GM18873 (cell line): Measurements from ENCODE around the gene COL8A1.

Experiments used
- ATAC-seq: cut with Tn5 transposase; IDR thresholded peaks from one replicate; pipeline ENCODE4 v1.9.1; 2021; ENCODE audit warnings: mild to moderate bottlenecking, moderate library complexity, moderate number of reproducible peaks; ENCODE audit not compliant: unreplicated experiment, low FRiP score

COL8A1 gene

DNA sequence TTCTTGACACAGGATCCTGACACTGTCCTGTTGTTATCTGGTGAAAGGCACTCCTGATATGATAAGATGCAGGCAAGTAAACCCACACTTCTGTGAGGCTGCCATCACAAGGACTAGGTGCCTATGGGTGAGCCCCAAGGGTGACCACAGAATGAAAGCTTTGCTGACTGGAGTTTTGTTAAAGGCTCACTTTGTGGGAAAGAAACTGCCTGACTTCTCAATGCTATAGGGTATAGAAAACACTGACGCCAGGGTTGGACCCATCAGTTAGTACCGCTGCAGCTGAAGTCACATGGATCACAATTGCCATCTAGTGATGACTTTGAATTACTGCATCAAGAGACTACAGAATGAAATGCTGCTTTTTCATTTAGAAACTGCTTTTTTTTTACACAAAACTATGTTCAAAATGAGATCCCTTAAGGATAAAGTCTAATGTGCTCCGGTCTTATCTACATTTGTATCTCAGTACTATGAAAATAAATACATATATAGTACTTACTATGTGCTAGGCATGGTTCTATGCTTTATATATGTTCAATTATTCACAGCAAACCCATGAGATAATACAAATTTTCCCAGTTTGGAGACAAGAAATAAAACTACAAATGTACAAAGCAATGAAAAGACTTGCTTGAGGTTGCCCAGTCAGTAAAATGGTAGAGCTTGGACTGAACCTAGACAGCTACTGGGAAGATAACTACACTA is 115.0 kb downstream of the COL8A1 start:
- ATAC-seq: peak; percentile 73

DNA sequence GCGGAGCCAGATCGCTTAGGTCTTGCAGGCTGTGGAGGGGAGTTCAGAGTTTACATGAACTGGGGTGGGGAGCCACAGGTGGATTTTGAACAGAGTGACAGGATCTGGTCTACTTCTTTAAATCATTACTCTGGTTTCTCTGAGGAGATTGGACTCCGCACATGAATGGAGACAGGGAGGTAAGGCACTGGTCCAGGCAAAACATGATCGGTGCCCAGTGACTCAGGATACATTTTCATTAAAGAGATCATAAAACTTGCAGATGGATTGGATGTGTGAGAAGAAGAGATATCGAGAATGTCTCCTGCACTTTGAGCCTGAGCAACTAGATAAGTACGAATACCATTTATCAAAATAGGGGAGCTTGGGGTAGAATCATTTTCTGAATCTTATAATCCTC is 117.4 kb downstream of the COL8A1 start:
- ATAC-seq: no peak

DNA sequence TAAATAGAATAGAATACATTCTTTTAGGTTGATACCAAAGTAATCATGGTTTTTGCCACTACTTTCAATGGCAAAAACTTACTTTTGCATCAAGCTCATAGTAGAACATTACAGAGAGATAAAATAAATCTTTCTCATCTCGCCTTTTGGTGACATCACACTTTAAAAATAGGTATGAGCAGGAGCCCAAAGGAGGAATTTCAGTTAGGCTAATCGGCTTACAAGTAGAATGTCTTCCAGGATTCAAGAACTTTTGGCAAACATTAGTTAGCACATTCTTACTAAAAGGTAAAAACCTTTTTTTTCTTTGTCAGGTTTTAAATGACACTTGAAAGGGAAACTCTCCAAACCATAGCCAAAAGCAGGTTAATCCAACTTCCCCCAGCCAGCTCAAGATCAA is 119.6 kb downstream of the COL8A1 start:
- ATAC-seq: no peak

DNA sequence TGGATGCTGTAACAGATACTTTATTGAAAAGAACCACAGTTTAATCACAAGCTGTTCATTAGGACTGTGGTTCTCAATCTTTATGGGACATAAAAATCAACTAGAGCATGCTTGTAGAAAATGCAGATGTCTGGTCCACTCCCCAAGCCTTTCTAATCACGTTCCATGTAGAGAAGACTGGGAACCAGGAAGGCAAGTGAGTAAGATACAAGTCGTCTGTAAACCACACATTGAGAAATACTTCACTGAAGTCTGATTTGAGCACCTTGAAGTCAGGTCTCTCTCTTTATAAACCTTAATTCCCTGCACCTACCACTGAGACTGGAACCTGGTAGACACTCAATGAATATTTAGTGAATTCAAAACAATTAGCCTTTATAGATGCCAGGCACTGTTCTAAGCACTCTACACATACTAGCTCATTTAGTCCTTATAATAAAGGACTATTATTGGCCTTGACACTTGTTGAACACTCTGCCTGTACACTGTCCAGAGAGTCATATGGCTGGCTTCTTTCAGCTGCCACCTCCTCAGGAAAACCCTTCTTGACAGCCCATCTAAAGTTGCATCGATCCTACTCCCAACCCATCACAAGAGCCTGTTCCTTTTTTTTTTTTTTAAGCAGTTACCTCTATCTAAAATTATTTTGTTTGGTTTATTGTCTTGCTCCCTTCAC is 120.2 kb downstream of the COL8A1 start:
- ATAC-seq: no peak

DNA sequence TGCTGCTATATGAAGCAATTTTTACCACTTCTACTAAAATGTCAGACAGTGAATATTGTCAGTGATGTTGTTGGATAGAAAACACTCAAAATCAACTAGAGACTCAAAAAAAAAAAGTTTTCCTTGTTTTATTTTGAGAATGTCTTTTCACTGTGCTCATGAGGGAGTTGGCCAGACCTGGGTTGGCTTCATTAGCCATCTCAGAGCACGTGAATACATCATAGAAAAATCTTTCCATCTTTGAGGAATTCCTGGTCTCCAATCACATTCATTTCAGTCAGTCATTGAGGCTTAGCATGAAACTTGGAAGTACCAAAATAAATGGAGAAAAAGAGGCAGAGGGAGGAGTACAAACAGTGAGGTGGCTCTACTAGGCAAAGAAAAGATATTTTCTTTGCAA is 121.6 kb downstream of the COL8A1 start:
- ATAC-seq: no peak

DNA sequence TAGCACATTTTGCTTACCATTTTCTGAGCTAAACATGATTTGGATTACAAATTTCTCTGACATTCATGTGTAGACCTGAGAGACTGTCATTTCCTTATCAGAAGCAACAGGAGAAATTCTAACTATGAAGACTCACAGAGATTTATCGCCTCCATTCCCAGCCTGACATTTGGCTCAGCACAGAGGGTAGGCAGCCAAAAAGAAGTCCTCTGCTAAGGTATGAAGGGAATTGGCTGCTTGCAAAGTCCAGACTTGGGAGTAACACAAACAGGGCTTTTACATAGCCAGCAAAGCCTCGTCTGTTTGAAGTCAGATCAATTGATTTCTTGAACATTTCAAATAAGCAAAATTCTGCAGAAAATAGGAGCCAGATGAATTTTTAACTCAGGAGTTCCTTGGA is 122.2 kb downstream of the COL8A1 start:
- ATAC-seq: no peak

DNA sequence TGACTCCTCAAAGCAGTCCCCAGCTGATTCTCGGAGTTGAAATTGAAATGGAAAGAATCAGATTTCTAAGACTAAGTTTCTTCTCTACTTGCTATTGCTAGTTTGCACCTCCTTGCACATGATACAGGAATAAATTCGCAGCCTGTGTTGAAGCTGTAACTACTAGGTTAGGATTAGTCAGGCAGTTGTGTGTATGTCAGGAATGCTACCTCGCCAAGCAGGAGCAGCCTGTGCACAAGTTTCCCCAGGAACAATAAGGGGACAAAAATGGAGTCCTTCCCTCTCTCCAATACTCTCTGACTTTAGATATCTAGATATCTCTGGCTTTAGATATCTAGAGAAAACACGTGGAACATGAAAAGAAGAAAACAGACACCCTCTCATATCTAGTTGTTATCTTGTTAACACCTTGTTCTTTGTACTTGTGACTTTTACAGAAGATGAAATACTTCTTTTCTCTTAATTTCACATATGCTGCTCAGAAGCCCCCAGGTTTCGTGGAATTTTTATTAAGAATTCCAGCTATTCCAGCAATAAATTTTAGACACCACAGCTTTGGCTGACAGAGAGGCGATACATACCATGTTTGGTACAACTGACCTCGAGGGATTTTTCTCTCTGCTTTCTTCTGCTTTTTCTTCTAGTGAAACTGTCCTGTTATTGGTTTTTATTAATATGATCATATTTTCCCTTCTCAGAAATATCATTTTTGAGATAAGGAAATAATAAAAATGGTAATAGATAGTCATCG is 123.2 kb downstream of the COL8A1 start:
- no peak for ATAC-seq

DNA sequence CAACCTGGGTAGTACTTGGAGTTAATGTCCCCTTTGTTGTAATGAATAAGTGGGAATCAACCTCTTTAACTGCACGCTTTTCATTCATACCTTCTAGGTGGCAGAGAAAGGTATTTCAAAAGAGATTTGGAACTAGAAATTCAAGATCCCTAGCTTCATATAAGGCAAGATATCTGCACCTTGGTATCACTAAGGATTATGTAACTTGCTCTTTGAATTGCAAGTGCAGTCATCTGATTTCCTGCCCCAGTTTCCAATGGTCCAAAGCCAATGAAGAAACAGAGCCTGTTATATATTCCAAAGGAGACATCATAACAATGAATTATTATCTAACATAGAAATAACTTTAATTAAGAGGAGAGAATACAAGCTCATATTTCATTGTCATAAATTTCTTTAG is 124.5 kb downstream of the COL8A1 start:
- ATAC-seq: no peak

DNA sequence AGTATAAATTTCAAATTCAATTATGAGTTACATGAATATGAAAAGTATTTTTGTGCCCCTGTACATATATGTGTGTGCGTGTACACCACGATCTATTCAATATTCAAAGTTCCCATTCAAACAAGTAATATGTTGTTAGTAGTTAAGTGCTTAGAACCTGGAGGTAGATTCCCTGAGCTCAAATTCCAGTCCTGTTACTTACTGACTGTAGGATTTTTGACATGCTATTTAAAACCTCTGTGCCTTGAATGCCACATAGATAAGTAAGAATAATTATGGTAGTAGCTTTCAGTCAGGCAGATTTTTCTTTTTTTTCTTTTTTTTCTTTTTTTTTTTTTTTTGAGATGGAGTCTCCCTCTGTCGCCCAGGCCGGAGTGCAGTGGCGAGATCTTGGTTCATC is 126.0 kb downstream of the COL8A1 start:
- no peak for ATAC-seq

DNA sequence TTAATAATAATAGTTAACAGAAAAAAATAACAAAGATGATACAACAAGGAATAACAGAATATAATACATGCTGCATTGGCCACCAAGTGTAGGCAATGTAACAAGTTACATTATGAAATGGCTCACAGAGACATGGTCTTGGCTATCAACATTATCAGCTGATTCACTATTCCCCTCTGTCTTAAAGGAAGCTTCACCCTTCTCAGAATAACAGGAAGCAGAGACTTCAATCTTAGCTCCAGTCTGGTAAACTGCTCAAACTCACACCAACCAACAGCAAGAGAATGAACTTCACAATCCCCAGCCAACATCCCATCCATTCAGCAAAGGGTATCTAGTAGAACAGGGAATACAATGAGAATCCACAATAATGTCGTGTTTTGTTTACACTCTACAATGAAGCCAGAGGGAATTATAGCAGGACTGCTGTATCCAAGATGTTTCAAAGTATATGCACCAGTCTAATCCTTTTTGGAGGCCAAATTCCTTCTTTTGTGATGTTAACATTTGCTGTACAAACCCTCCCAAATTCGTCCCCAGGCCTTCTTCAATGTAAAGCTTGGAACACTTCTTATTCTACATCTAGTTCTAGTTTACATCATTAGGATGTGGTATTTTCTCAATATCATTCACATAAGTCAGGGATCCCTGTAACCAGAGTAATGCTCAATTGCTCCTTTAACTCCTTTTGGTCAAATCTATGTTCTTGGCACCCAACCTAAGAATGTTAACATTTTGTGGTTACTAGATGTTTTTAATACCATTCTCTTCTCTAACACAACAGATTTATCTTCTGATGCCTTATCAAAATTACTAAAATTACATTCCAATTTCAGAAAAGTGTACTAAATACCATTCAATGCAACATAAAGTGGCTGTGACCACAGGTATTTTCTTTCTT is 126.9 kb downstream of the COL8A1 start:
- ATAC-seq: no peak

DNA sequence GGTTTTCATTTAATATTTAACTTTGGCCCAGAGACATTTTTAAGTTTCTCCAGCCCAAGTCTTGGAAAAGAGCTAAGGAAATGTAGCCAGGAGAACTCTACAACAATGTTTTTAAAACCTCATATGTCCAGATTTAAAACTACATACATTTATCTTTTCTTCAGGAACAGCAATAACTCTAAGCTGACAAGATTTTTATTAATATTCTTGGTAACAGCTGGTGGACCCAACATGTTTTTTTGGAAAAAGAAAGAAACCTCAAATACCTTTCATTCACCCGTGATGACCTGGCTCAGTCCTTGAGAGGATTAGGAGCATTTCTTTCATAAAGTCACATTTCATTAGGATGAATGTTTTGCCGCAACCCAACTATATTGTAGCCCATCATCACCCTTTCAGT is 128.9 kb downstream of the COL8A1 start:
- no peak for ATAC-seq

DNA sequence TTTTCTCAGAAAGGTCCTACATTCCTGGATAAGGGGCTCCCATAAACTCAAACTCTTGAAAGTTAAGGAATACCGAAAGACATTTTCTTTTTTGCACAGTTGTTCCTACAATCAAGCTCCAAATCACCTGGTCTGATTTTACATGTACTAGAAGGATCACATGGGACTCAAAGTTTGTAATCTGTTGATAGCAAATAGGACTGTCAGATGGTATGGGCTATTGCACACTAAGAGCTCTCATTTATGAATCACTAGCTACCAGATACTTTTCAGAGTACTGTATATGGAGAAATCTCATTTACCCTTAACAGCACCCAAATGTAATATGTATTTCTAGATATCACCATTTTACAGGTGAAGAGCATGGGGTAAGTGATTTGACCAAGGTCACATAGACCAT is 129.7 kb downstream of the COL8A1 start:
- ATAC-seq: no peak

DNA sequence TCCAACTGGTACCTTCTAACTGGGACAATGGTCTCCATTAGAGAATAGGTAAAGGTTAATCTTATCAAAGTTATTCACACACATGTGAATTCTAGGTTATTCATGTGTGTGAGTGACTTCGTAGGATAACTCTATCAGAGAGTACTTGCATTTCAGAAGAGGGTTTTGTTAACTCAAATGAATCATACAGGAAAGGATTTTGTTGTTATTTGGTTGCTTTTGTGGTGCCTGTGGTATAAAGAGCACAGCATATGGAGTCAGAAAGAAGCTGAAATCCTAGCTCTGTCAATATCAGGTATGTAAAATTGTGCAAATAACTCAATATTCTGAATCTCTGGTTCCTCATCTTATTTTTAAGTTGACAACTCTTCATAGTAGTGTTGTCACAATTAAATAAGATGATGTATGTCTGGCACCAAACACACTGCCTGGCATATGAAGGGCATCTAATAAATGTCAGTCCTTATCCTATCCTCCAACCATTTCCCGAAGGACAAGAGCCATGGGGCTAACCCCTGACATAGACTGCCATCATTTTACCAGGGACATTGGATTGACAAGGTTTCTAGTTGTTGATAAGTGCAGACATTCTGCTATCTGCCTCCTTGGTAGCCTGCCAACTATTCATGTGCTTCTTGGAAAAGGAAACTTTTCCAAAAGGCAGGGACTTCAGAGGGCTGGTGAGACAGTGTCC is 130.6 kb downstream of the COL8A1 start:
- no peak for ATAC-seq

DNA sequence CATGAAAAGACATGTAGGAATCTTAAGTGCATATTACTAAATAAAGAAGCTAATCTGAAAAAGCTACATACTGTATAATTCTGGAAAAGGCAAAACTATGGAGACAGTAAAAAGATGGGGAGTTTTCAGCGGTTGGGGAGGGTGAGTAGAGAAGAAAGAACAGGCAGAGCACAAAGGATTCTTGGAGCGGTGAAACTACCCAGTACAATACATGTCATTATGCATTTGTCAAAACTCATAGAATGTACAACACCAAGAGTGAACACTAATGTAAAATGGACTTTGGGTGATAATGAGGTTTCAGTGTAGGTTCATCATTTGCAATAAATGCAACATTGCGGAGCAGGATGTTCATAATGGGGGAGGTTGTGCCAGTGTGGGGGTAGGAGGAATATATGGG is 133.8 kb downstream of the COL8A1 start:
- no peak for ATAC-seq

DNA sequence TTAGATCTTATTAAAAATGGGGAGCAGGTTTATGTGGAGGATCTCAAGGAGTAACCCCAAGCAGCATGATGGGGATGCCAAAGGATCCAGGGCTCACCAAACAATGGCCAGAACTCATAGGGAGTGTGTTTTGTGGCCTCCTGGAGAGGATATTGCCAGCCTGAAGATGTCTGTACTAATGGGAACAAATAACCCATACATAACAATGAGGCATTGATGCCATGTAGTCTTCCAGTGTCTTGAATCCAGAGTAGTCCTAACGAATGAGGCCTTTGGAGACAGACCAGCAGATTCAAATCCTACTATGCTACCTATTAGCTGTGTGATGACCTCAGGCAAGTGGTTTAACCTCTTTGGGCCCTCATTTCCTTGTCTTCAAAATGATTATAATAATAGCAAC is 134.3 kb downstream of the COL8A1 start:
- ATAC-seq: no peak

DNA sequence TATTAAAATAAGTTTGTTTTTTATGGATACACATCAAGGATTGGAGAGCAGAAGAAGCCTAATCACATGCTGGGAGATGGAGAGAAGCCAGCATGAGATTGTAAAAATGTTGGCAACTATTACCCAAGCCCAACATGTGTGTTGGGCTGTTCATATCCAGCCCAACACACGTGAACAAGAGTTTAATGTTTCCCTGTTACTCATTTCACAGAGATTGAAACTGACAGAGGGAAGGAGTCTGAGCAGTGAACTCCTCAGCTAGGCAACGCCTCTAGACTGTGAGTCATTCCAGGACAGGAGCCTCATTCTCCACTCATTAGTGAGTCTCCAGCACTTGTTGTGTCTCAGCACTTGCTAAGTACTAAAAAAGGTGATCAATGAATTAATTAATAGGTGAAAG is 136.1 kb downstream of the COL8A1 start:
- ATAC-seq: peak; percentile 97

DNA sequence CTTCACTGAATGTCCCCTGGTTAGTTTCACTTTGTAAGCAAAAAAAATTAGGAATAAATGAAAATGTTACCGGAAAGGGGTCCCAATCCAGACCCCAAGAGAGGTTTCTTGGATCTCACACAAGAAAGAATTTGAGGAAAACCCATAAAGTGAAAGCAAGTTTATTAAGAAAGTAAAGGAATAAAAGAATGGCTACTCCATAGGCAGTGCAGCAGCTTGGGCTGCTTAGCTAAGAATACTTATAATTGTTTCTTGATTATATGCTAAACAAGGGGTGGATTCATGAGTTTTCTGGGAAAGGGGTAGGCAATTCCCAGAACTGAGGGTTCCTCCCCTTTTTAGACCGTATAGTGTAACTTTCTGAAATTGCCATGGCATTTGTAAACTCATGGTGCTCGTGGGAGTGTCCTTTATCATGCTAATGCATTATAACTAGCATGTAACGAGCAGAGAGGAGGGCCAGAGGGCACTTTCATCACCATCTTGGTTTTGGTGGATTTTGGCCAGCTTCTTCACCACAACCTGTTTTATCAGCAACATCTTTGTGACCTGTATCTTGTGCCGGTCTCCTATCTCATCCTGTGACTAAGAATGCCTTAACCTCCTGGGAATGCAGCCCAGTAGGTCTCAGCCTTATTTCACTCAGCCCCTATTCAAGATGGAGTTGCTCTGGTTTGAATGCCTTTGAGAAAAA is 138.3 kb downstream of the COL8A1 start:
- ATAC-seq: no peak

DNA sequence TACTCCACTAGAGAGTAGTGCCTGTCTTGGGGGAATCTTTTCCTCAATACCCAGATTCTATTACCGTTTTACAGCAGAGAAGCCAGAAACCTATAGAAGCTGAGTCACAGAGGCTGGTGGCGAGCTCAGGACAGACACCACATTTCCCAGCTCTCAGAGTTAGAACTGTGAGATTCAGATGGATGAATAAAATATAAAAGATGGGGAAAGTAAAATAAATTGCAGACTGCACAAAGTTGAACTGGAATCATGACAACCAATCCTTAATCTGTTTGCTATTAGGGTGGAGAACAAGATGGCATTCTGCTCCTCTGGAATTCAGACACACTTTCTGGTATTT is 138.8 kb downstream of the COL8A1 start:
- no peak for ATAC-seq

DNA sequence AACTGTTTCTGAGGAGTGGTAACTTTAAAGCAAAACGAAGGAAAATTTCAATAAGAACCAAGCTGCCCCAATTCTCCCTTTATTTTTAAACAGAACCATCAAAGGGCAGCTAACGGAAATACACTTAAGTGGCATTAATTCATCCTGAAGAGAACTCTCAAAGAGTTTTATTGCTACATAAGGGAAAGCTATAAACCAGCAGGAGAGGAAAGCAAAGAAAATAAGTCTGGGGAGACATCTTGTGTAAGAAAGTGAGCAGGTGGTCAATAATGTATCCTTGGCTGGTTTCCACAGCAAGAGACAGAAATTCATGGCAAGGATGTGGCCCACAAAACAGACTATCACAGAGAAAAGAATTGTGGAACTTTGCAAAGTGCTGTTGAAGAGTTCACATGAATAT is 139.3 kb downstream of the COL8A1 start:
- no peak for ATAC-seq

DNA sequence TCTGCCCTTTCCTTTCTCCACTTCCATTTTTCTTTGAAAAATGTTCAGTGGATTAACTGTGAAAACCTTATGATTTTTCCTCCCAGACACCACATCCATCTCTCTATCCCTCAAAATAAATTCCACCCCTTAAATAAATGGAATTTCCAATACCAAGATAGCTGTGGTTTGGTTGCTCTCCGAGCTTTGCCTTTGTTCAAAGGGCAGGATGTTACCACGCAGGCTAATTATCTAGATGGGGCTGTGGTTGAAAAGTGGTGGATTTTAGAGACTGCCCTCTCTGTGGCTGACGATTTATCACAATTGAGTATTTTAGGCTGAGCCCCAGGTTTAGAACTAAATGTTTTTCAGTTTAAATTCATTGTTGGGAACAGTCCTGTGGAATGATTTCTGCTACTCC is 142.4 kb downstream of the COL8A1 start:
- ATAC-seq: no peak
